Posterior cingulate gyrus (tissue), 11 donors: ENCODE data around the gene KRTAP12-4.
"Not testable (repeated sequence)": the region's sequence is repeated elsewhere in the genome, so short reads cannot be mapped to it uniquely, and the experiment has no call there.

ENCODE experiments used
- DNase-seq, 10 donors: peaks; one replicate each; pipeline versions ENCODE4 v3.0.0 to v3.0.0-alpha.2; 2020 to 2021; ENCODE audit warnings: mixed read lengths in 3 of 10
- intact Hi-C: fragments of 100-400 bp; cut with DNase I; formaldehyde crosslinking; loops from one replicate; pipeline ENCODE4 v1.15.1; 2023

Gene KRTAP12-4

DNA sequence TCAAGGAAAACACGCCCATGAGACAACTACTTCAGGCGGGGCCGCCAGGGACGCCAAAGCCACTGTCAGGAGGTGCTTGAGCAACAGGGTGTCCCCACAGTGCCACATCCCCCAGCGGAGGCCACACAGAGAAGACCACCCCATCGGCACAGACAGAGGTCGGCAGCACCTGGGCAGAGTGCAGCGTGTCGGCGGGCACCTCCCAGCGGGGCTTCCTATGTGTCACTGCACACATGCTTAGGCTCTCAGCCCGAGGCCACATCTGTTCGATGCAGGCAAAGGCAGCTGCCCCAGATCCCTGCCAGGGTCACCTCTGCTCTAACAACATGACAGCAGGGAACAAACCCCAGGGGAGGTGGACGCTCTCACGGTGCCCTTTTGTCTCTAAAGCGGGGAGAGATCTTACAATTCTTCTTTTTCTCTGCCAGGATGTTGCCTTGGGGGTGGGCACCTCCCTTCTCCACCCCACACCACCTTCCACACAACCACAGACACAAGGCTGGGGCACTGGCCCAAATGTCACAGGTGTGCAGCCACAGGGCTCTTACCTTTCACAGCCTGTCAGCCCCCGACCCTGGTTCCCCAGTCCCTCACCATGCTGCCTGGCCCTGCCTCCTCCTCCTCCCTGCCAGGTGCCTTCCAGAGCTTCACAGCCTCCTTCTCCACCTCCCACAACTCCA, 38.4 kb downstream of the KRTAP12-4 start:
- peak in 2 of 10 donors; percentile 50 to 62 for DNase-seq
- intact Hi-C loops: no loop called here

GRCh38 chr21:44615466-44615865, 39.0 kb downstream of the KRTAP12-4 start:
- intact Hi-C loops: no loop called here
- peak in 1 of 10 donors; percentile 70 for DNase-seq

DNA sequence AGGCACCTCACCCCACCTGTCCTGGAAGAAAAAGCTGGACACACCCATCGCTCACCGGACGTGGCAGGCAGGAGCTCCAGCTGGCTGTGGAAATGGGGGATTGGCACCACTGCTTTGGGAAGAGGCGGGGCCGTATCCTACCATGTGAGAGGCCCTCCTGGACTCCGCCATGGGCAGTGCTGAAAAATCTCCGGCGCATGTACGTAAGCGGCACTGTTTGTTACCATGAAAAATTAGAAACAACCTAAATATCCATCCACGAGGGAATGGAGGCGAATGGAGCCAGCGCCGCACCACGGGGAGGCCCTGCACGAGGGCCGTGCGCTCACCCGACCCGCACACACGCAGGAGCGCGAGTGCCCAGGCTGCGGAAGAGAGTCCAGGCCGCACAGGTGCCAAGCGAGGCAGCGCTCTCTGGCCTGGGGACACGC, 39.5 kb downstream of the KRTAP12-4 start:
- peak in 2 of 10 donors; percentile 39 to 65 for DNase-seq

DNA sequence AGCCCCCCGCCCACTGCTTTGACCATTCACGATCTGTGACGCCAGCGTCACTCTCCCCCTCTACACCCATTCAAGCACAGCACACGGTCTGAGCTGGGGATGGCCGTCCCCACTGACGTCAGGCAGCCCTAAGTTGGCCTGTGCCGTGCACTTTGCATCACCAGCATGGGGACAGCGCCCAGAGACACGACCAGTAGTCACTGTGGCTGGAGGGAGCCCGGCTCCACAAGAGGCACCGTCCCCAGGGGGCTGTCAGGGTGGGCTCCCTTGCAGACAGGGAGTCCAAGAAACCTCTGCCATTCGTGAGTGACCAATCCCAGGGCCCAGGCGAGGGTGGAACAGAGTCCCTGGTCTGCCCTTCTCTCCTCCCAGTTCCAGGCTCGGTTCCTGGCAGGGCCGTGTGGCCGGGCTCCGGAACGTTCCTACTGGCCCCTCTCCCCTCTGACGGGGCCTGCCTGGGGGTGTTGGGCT, 40.3 kb downstream of the KRTAP12-4 start:
- peak in 2 of 10 donors; percentile 56 to 64 for DNase-seq
- intact Hi-C loops: no loop called here

More for the DNA sequence above, 39.5 kb downstream of the KRTAP12-4 start:
- intact Hi-C loops: no loop called here

GRCh38 chr21:44613386-44614155, 40.9 kb downstream of the KRTAP12-4 start:
- DNase-seq: peak in 2 of 10 donors; percentile 60 to 61
- intact Hi-C loops: no loop called here

- peak in 2 of 10 donors; percentile 39 to 71 for DNase-seq
- intact Hi-C loops: no loop called here
These were observed 41.7 kb downstream of the KRTAP12-4 start for GRCh38 chr21:44612669-44613229.

GRCh38 chr21:44612029-44612486, 42.4 kb downstream of the KRTAP12-4 start, which contains the start of gene KRTAP10-8:
Gene KRTAP10-8 (plus strand): TSS chr21:44612079. CDS start chr21:44612101, 22 bp downstream.
- intact Hi-C loops: no loop called here
- peak in 2 of 10 donors; percentile 24 to 75 for DNase-seq

- intact Hi-C loops: no loop called here
- peak in 2 of 10 donors; percentile 2 to 42 for DNase-seq
These were observed 42.9 kb downstream of the KRTAP12-4 start for GRCh38 chr21:44611551-44611950.

GRCh38 chr21:44610157-44610843, 44.2 kb downstream of the KRTAP12-4 start:
- DNase-seq: peak in 1 of 10 donors; percentile 62
- intact Hi-C loops: not testable (repeated sequence)

- no peak for DNase-seq
- intact Hi-C loops: no loop called here
These were observed 45.3 kb downstream of the KRTAP12-4 start for GRCh38 chr21:44609193-44609592.

GRCh38 chr21:44606495-44606894, 48.0 kb downstream of the KRTAP12-4 start:
- intact Hi-C loops: no loop called here
- no peak for DNase-seq
